22Rv1 (cell line): ENCODE results near the gene FEZF2.

Experiments used
- CTCF ChIP-seq: fragments of 450-650 bp; IDR thresholded peaks from 2 replicates; pipeline ENCODE4 v1.5.1; 2017; ENCODE audit warnings: mild to moderate bottlenecking
- ZFX ChIP-seq: fragments of 450-650 bp; IDR thresholded peaks from 2 replicates; pipeline ENCODE4 v1.6.1; 2017; ENCODE audit warnings: antibody characterized with exemption, borderline replicate concordance

DNA sequence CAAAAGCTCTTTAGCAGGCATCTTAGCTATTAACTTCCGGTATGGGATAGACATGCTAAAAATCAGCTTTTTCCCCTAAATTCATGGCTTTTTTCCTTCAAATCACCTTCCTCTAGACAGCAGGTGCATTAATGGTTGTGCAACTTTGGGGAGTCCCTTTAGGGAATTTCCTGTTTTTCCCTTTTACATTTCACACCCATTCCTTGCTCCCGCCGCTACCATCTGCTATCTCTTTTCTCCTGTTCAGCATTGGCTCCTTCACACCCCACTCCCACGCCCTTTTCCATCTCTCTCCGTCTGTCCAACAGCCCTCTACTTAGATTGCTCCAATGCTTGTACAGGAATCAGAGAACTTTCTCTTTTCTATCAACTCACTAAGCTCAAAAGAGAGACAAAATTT lies 43.4 kb downstream of the FEZF2 start:
- TF ChIP-seq CTCF (no peak), ZFX (no peak)
